Left colon (tissue), 2 donors: ENCODE data around the gene PTPRCAP. TPM values are rescaled to one million over a fixed set of nuclear protein-coding genes. Genes with fewer than 3 reads are reported as not detected.
"Not testable (repeated sequence)": the region's sequence is repeated elsewhere in the genome, so short reads cannot be mapped to it uniquely, and the experiment has no call there.

Experiments used
- ATAC-seq: fragments of 200-7000 bp; cut with Tn5 transposase; one replicate; pipeline ENCODE4 v1.9.1; 2020; ENCODE audit warnings: mild to moderate bottlenecking, moderate library complexity
- DNase-seq, 2 donors: peaks; one replicate each; pipeline ENCODE4 v3.0.0-alpha.2; 2020
- intact Hi-C, 2 donors: fragments of 100-400 bp; cut with DNase I in 1 of 2; cut with micrococcal nuclease in 1 of 2; formaldehyde crosslinking; loops; one replicate each; pipeline versions ENCODE4 v1.11.2 to v1.14.0; 2022; cut with DNase I, micrococcal nuclease
- total RNA-seq, 2 donors: library from RNA; stranded (reverse); fragmentation: NEBNext Ultra II Directional; extraction: Animal tissue kit (Norgen Biotek cat#: 25700); gene quantifications; one replicate each; pipeline ENCODE4 v1.2.1, GENCODE V29; 2021
- donor health status: DM: no; HTN: no; CAD: no.
- donor health status: DM: yes; HTN: yes; CAD: no.

PTPRCAP gene
- total RNA-seq, 2 donors from 2014 or later, result 7.1 to 11.2 TPM

GRCh38 chr11:67404515-67405195 lies 32.8 kb downstream of the PTPRCAP start:
- DNase-seq, result no peak
- ATAC-seq, result no peak
- intact Hi-C loops, result no loop called here

GRCh38 chr11:67403085-67403484 lies 34.4 kb downstream of the PTPRCAP start:
- ATAC-seq, DNase-seq, intact Hi-C loops: not testable (repeated sequence)

GRCh38 chr11:67402192-67402839 lies 35.2 kb downstream of the PTPRCAP start:
- DNase-seq, intact Hi-C loops: not testable (repeated sequence)
- ATAC-seq, result peak; percentile 39

- peak; percentile 87 to 92 for DNase-seq
- intact Hi-C loops, result no loop called here
Observed at GRCh38 chr11:67401495-67402191, 35.8 kb downstream of the PTPRCAP start, which contains the start of gene PPP1CA. Gene PPP1CA, minus strand, starts transcription at chr11:67401858. Its CDS starts 76 bp downstream, at chr11:67401782.

GRCh38 chr11:67400942-67401494 lies 36.5 kb downstream of the PTPRCAP start:
- intact Hi-C loops, result no loop called here
- ATAC-seq (peak; percentile 0), DNase-seq (no peak)

More at GRCh38 chr11:67401495-67402191, 35.8 kb downstream of the PTPRCAP start, which contains the start of gene PPP1CA:
- ATAC-seq, result peak; percentile 81

GRCh38 chr11:67400251-67400941 lies 37.1 kb downstream of the PTPRCAP start:
- no peak for ATAC-seq
- DNase-seq, result peak in 1 of 2 donors; percentile 71
- intact Hi-C loops, result no loop called here

- DNase-seq (no peak), ATAC-seq (no peak)
- intact Hi-C loops, result loop anchor here in 1 of 2 donors (10.0 kb wide), 1 partner anchor 106 kb away; the partner anchor contains the start of genes CDK2AP2 and PITPNM1
Observed at GRCh38 chr11:67398661-67399563, 38.6 kb downstream of the PTPRCAP start.

GRCh38 chr11:67397986-67398660 lies 39.4 kb downstream of the PTPRCAP start:
- intact Hi-C loops, result loop anchor here in 1 of 2 donors (10.0 kb wide), 1 partner anchor 107 kb away; the partner anchor contains the start of genes CDK2AP2 and PITPNM1
- ATAC-seq, result no peak
- no peak for DNase-seq

- intact Hi-C loops, result loop anchor here in 1 of 2 donors (10.0 kb wide), 1 partner anchor 107 kb away; the partner anchor contains the start of genes CDK2AP2 and PITPNM1
- DNase-seq (no peak), ATAC-seq (no peak)
Observed at GRCh38 chr11:67397536-67397935, 39.9 kb downstream of the PTPRCAP start.

- DNase-seq (no peak), ATAC-seq (no peak)
- intact Hi-C loops, result loop anchor here in 1 of 2 donors (10.0 kb wide), 1 partner anchor 108 kb away; the partner anchor contains the start of genes CDK2AP2 and PITPNM1
Observed at GRCh38 chr11:67396587-67397389, 40.7 kb downstream of the PTPRCAP start.

- DNase-seq, result no peak
- no peak for ATAC-seq
- intact Hi-C loops, result loop anchor here in 1 of 2 donors (10.0 kb wide), 1 partner anchor 109 kb away; the partner anchor contains the start of genes CDK2AP2 and PITPNM1
Observed at GRCh38 chr11:67396259-67396581, 41.3 kb downstream of the PTPRCAP start.

- intact Hi-C loops, result loop anchor here in 1 of 2 donors (10.0 kb wide), 1 partner anchor 109 kb away; the partner anchor contains the start of genes CDK2AP2 and PITPNM1
- no peak for DNase-seq
Observed at GRCh38 chr11:67395555-67396258, 41.8 kb downstream of the PTPRCAP start.

GRCh38 chr11:67393990-67394389 lies 43.5 kb downstream of the PTPRCAP start:
- no peak for ATAC-seq
- intact Hi-C loops, result loop anchor here in 1 of 2 donors (10.0 kb wide), 1 partner anchor 111 kb away; the partner anchor contains the start of genes CDK2AP2 and PITPNM1

More at GRCh38 chr11:67395555-67396258, 41.8 kb downstream of the PTPRCAP start:
- no peak for ATAC-seq

GRCh38 chr11:67393437-67393836 lies 44.0 kb downstream of the PTPRCAP start:
- DNase-seq, result no peak
- intact Hi-C loops, result loop anchor here in 1 of 2 donors (10.0 kb wide), 1 partner anchor 111 kb away; the partner anchor contains the start of genes CDK2AP2 and PITPNM1
- no peak for ATAC-seq

More at GRCh38 chr11:67393990-67394389, 43.5 kb downstream of the PTPRCAP start:
- no peak for DNase-seq

GRCh38 chr11:67392183-67392715 lies 45.2 kb downstream of the PTPRCAP start:
- intact Hi-C loops, result loop anchor here in 1 of 2 donors (10.0 kb wide), 1 partner anchor 113 kb away; the partner anchor contains the start of genes CDK2AP2 and PITPNM1
- DNase-seq (no peak), ATAC-seq (peak; percentile 17)
